ENCODE results near the gene ATG4A. TPM values are rescaled to one million over a fixed set of nuclear protein-coding genes. Genes with fewer than 3 reads are reported as not detected.

ATG4A gene
- total RNA-seq, result 10 to 100 TPM; 18.8 to 24.9 TPM

DNA sequence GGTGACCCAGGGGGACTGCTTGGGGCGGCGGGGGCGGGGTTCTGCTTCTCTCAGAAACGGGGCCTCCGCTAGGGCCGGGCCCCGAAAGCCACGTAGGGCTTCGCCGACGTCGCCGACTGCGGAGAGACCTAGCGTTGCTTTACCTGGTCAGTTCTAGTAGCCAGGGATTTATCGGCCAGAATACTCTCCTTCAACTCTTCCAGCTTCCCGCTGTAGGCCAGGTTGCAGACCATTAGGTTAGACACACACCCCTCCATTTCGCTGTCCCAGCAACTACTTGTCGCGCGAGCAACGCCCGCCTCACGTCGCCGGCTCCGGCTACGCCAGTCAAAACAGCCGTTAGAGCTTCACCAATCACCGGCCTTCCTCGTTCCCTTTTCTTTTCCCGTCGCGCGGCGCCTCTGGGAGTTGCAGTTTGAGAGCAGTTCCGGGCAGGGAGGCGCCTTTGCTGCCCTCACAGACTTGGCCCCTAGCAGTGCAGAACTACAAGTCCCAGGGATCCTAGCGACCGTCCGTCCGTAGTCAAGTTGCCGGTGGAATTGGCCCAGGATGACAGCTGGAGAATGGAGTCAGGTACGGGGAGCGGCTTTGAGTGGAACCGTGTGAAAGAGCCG is at the start of gene ATG4A, which contains the start of gene PSMD10:
TSS of gene ATG4A (plus strand) at position 515 of the 614 bp plus-strand sequence. CDS start at position 564, 49 bp downstream.
TSS of gene PSMD10 (minus strand) at position 279 of the 614 bp plus-strand sequence. CDS start at position 257, 22 bp downstream.
- peak; percentile 94 for ATAC-seq (ENCODE audit: insufficient number of reproducible peaks, low FRiP score, low read depth)
- H3K27me3 ChIP-seq (replicated peaks; ENCODE audit: insufficient read depth), result no peaks in the 10 kb centered on the region

GRCh38 chrX:108044554-108045256 is 46.9 kb upstream of the ATG4A start, which contains the start of gene VSIG1:
Gene VSIG1, plus strand, starts transcription at chrX:108045065. Its CDS starts 66 bp downstream, at chrX:108045131.
- H3K36me3 ChIP-seq, result no peaks in the 10 kb centered on the region
- H3K9me3 ChIP-seq, result no peaks in the 10 kb centered on the region
- H3K4me1 ChIP-seq (ENCODE audit: control insufficient read depth in 1 of 2, low read depth in 2 of 2), result no peaks in the 10 kb centered on the region
- no peak for TF ChIP-seq CTCF (IDR thresholded peaks at IDR 0.05)
- H3K27ac ChIP-seq, result no peak within 1 kb of the TSS
- H3K4me3 ChIP-seq, result no peak within 1 kb of the TSS
- DNase-seq (ENCODE audit: low spot score), result no peak
- ATAC-seq (ENCODE audit: insufficient number of reproducible peaks, low FRiP score, low read depth), result no peak
- H3K27me3 ChIP-seq (replicated peaks; ENCODE audit: insufficient read depth), result no peaks in the 10 kb centered on the region

More for the DNA sequence above, at the start of gene ATG4A, which contains the start of gene PSMD10:
- Histone ChIP-seq H3K4me3 (peak within 1 kb of the TSS; percentile 82), H3K36me3 (no peaks in the 10 kb centered on the region), H3K9me3 (no peaks in the 10 kb centered on the region), H3K4me1 (ENCODE audit: control insufficient read depth in 1 of 2, low read depth in 2 of 2) (peaks cover 0 to 3% of the 10 kb centered on the region in 2 donors), H3K27ac (peak within 1 kb of the TSS; percentile 66 to 76)
- DNase-seq (ENCODE audit: low spot score), result peak; percentile 78
- TF ChIP-seq CTCF (IDR thresholded peaks at IDR 0.05), result no peak

DNA sequence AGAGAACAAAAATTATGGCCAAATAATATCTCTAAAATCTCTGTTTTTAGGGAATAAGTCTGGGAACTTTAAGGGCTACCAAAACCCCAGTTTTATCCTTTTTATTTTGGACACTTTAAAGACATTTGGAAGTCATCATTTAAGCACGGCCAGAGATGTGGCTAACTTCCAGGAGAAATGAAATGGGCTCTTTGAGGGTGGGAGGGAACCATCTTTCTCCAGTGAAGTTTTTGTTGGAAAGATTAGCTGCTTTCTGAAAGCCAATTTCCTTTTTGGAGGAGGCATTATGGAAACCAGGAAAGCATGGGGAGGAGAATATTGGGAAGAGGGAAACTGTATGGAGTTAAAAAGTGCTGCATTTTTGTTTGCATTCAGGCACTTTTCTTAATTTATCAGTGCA is 41.9 kb upstream of the ATG4A start:
- no peaks in the 10 kb centered on the region for H3K36me3 ChIP-seq
- H3K27me3 ChIP-seq (replicated peaks; ENCODE audit: insufficient read depth), result no peaks in the 10 kb centered on the region
- no peaks in the 10 kb centered on the region for H3K9me3 ChIP-seq
- no peak for TF ChIP-seq CTCF (IDR thresholded peaks at IDR 0.05)
- DNase-seq (ENCODE audit: low spot score), result no peak
- ATAC-seq (ENCODE audit: insufficient number of reproducible peaks, low FRiP score, low read depth), result no peak
- no peak overlapping the region for H3K4me3 ChIP-seq
- no peak overlapping the region for H3K27ac ChIP-seq
- H3K4me1 ChIP-seq (ENCODE audit: control insufficient read depth in 1 of 2, low read depth in 2 of 2), result no peaks in the 10 kb centered on the region

DNA sequence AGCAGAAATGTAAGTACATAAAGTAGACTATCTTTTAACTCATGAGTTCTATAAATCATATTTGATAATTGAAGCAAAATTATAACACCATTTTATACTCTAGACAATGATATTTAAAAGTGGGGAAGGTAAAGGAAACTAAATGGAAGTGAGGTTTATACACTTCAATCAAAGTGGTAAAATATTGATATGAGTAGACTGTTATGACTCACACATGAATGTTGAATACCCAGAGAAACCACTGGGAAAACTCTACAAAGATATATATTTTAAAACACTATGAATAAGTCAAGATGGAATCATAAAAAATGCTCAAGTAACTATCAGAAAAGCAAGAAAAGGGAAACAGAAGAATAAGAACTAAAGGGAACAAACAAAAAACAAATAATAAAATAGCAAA is 38.4 kb upstream of the ATG4A start:
- no peaks in the 10 kb centered on the region for H3K9me3 ChIP-seq
- no peak overlapping the region for H3K27ac ChIP-seq
- no peak for TF ChIP-seq CTCF (IDR thresholded peaks at IDR 0.05)
- no peaks in the 10 kb centered on the region for H3K36me3 ChIP-seq
- no peaks in the 10 kb centered on the region for H3K4me1 ChIP-seq (ENCODE audit: control insufficient read depth in 1 of 2, low read depth in 2 of 2)
- no peaks in the 10 kb centered on the region for H3K27me3 ChIP-seq (replicated peaks; ENCODE audit: insufficient read depth)
- no peak for DNase-seq (ENCODE audit: low spot score)
- no peak overlapping the region for H3K4me3 ChIP-seq
- ATAC-seq (ENCODE audit: insufficient number of reproducible peaks, low FRiP score, low read depth), result no peak

- no peaks in the 10 kb centered on the region for H3K36me3 ChIP-seq
- H3K4me1 ChIP-seq (ENCODE audit: control insufficient read depth in 1 of 2, low read depth in 2 of 2), result no peaks in the 10 kb centered on the region
- H3K9me3 ChIP-seq, result no peaks in the 10 kb centered on the region
- DNase-seq (ENCODE audit: low spot score) (no peak), ATAC-seq (ENCODE audit: insufficient number of reproducible peaks, low FRiP score, low read depth) (no peak)
- no peak overlapping the region for H3K4me3 ChIP-seq
- no peak overlapping the region for H3K27ac ChIP-seq
- H3K27me3 ChIP-seq (replicated peaks; ENCODE audit: insufficient read depth), result no peaks in the 10 kb centered on the region
- no peak for TF ChIP-seq CTCF (IDR thresholded peaks at IDR 0.05)
Observed at GRCh38 chrX:108055546-108055945, 36.0 kb upstream of the ATG4A start.
